ENCODE data around the gene CCDC77. TPM values are rescaled to one million over a fixed set of nuclear protein-coding genes. Genes with fewer than 3 reads are reported as not detected.

Gene CCDC77
- total RNA-seq (4.4 and 6.8 TPM in 2 replicates), polyA plus RNA-seq (8.8 and 8.9 TPM in 2 replicates), polyA minus RNA-seq (ENCODE audit: low replicate concordance) (2.5 and 6.4 TPM in 2 replicates)
- 5.4 and 5.6 TPM in 2 replicates for polyA plus RNA-seq (2012)

GRCh38 chr12:401235-402028 is at the start of gene CCDC77:
Gene CCDC77 (plus strand): TSS chr12:401644. CDS start chr12:409384, 7,740 bp downstream.
- no peaks in the 10 kb centered on the region for H3K4me1 ChIP-seq (ENCODE audit: control insufficient read depth, extremely low read depth, insufficient read depth, low read length)
- H3K4me2 ChIP-seq (ENCODE audit: extremely low read depth, insufficient read depth, low read length), result peak within 1 kb of the TSS; percentile 89
- H3K9ac ChIP-seq (ENCODE audit: insufficient read depth, low read length), result peak within 1 kb of the TSS; percentile 58
- H4K20me1 ChIP-seq (ENCODE audit: control insufficient read depth, extremely low read depth, insufficient read depth, low read length), result no peaks in the 10 kb centered on the region
- no peaks in the 10 kb centered on the region for H3K36me3 ChIP-seq (ENCODE audit: control insufficient read depth, insufficient read depth, low read length)
- peaks cover 3% of the 10 kb centered on the region for H3K79me2 ChIP-seq (ENCODE audit: control insufficient read depth, insufficient read depth, low read length)
- H2AFZ ChIP-seq (ENCODE audit: low read length), result peak within 1 kb of the TSS; percentile 88
- H3K9me3 ChIP-seq (ENCODE audit: control insufficient read depth, insufficient read depth, low read depth, low read length), result no peaks in the 10 kb centered on the region
- peak within 1 kb of the TSS; percentile 40 for H3K27ac ChIP-seq (ENCODE audit: insufficient read depth, low read length)
- peak within 1 kb of the TSS; percentile 69 to 99 (median 80) for H3K4me3 ChIP-seq (replicated peaks in 1 of 4; ENCODE audit: control extremely low read depth in 1 of 4, insufficient read depth in 1 of 4, low read depth in 3 of 4, low read length in 4 of 4)
- peak; percentile 86 to 92 for DNase-seq (ENCODE audit: low read depth in 2 of 2)
- TF ChIP-seq EZH2 (IDR thresholded peaks at IDR 0.05; ENCODE audit: low read length, missing control alignments) (no peak), CTCF (conservative IDR thresholded peaks at IDR 0.05 in 1 of 2, IDR thresholded peaks at IDR 0.05 in 1 of 2; ENCODE audit: low read depth in 1 of 2, low read length in 2 of 2) (peak in 1 of 2 donors; percentile 41)
- no peaks in the 10 kb centered on the region for H3K27me3 ChIP-seq (ENCODE audit: control insufficient read depth, insufficient read depth, low read length)

- H3K9me3 ChIP-seq (ENCODE audit: control insufficient read depth, insufficient read depth, low read depth, low read length), result no peaks in the 10 kb centered on the region
- H3K79me2 ChIP-seq (ENCODE audit: control insufficient read depth, insufficient read depth, low read length), result no peaks in the 10 kb centered on the region
- DNase-seq (ENCODE audit: low read depth in 2 of 2), result peak in 1 of 2 donors; percentile 74
- peaks cover 2% of the 10 kb centered on the region for H3K36me3 ChIP-seq (ENCODE audit: control insufficient read depth, insufficient read depth, low read length)
- no peaks in the 10 kb centered on the region for H3K27me3 ChIP-seq (ENCODE audit: control insufficient read depth, insufficient read depth, low read length)
- H3K4me3 ChIP-seq (replicated peaks in 1 of 4; ENCODE audit: control extremely low read depth in 1 of 4, insufficient read depth in 1 of 4, low read depth in 3 of 4, low read length in 4 of 4), result no peak overlapping the region
- H4K20me1 ChIP-seq (ENCODE audit: control insufficient read depth, extremely low read depth, insufficient read depth, low read length), result no peaks in the 10 kb centered on the region
- H2AFZ ChIP-seq (ENCODE audit: low read length), result no peak overlapping the region
- TF ChIP-seq CTCF (conservative IDR thresholded peaks at IDR 0.05 in 1 of 2, IDR thresholded peaks at IDR 0.05 in 1 of 2; ENCODE audit: low read depth in 1 of 2, low read length in 2 of 2) (no peak), EZH2 (IDR thresholded peaks at IDR 0.05; ENCODE audit: low read length, missing control alignments) (no peak)
- H3K9ac ChIP-seq (ENCODE audit: insufficient read depth, low read length), result no peak overlapping the region
- H3K4me2 ChIP-seq (ENCODE audit: extremely low read depth, insufficient read depth, low read length), result no peak overlapping the region
- H3K27ac ChIP-seq (ENCODE audit: insufficient read depth, low read length), result no peak overlapping the region
- H3K4me1 ChIP-seq (ENCODE audit: control insufficient read depth, extremely low read depth, insufficient read depth, low read length), result no peaks in the 10 kb centered on the region
Observed at GRCh38 chr12:356276-356988, 45.0 kb upstream of the CCDC77 start.

- H3K4me1 ChIP-seq (ENCODE audit: control insufficient read depth, extremely low read depth, insufficient read depth, low read length), result no peaks in the 10 kb centered on the region
- H3K27ac ChIP-seq (ENCODE audit: insufficient read depth, low read length), result no peak overlapping the region
- no peaks in the 10 kb centered on the region for H3K79me2 ChIP-seq (ENCODE audit: control insufficient read depth, insufficient read depth, low read length)
- no peak for TF ChIP-seq EZH2 (IDR thresholded peaks at IDR 0.05; ENCODE audit: low read length, missing control alignments)
- no peak for TF ChIP-seq CTCF (conservative IDR thresholded peaks at IDR 0.05 in 1 of 2, IDR thresholded peaks at IDR 0.05 in 1 of 2; ENCODE audit: low read depth in 1 of 2, low read length in 2 of 2)
- no peaks in the 10 kb centered on the region for H4K20me1 ChIP-seq (ENCODE audit: control insufficient read depth, extremely low read depth, insufficient read depth, low read length)
- H3K4me3 ChIP-seq (replicated peaks in 1 of 4; ENCODE audit: control extremely low read depth in 1 of 4, insufficient read depth in 1 of 4, low read depth in 3 of 4, low read length in 4 of 4), result no peak overlapping the region
- DNase-seq (ENCODE audit: low read depth in 2 of 2), result peak in 1 of 2 donors; percentile 5
- H3K9ac ChIP-seq (ENCODE audit: insufficient read depth, low read length), result no peak overlapping the region
- H3K27me3 ChIP-seq (ENCODE audit: control insufficient read depth, insufficient read depth, low read length), result no peaks in the 10 kb centered on the region
- no peaks in the 10 kb centered on the region for H3K9me3 ChIP-seq (ENCODE audit: control insufficient read depth, insufficient read depth, low read depth, low read length)
- no peak overlapping the region for H2AFZ ChIP-seq (ENCODE audit: low read length)
- peaks cover 6% of the 10 kb centered on the region for H3K36me3 ChIP-seq (ENCODE audit: control insufficient read depth, insufficient read depth, low read length)
- no peak overlapping the region for H3K4me2 ChIP-seq (ENCODE audit: extremely low read depth, insufficient read depth, low read length)
Observed at GRCh38 chr12:359091-359490, 42.4 kb upstream of the CCDC77 start.

Measured in fibroblast of lung (primary cell).